Cortex of kidney (tissue), 1 donor: ENCODE measurements around the gene ILKAP.

ENCODE experiments used
- DNase-seq: peaks from one replicate; lab custom pipeline; 2025; lab: John Stamatoyannopoulos, UW

Gene ILKAP

GRCh38 chr2:238166391-238167343 is 36.8 kb downstream of the ILKAP start:
- no peak for DNase-seq

GRCh38 chr2:238165288-238165921 is 38.1 kb downstream of the ILKAP start:
- DNase-seq: no peak

GRCh38 chr2:238164906-238165287 is 38.6 kb downstream of the ILKAP start:
- no peak for DNase-seq

- DNase-seq: no peak
These were observed 39.9 kb downstream of the ILKAP start for GRCh38 chr2:238163481-238164198.

- no peak for DNase-seq
These were observed 40.6 kb downstream of the ILKAP start for GRCh38 chr2:238162846-238163441.

- DNase-seq: no peak
These were observed 41.1 kb downstream of the ILKAP start for GRCh38 chr2:238162251-238162845.

- DNase-seq: no peak
These were observed 42.0 kb downstream of the ILKAP start for GRCh38 chr2:238161291-238162051.

- no peak for DNase-seq
These were observed 43.0 kb downstream of the ILKAP start for GRCh38 chr2:238160206-238161129.

- DNase-seq: no peak
These were observed 43.8 kb downstream of the ILKAP start for GRCh38 chr2:238159661-238160205.

- DNase-seq: no peak
These were observed 44.4 kb downstream of the ILKAP start for GRCh38 chr2:238159071-238159539.

- no peak for DNase-seq
These were observed 44.9 kb downstream of the ILKAP start, which contains the start of gene ERFE for GRCh38 chr2:238158509-238159070. Gene ERFE (plus strand): TSS chr2:238158970. CDS start chr2:238159008, 38 bp downstream.

GRCh38 chr2:238158018-238158508 is 45.4 kb downstream of the ILKAP start:
- DNase-seq: no peak

- no peak for DNase-seq
These were observed 45.9 kb downstream of the ILKAP start for GRCh38 chr2:238157506-238158017.

GRCh38 chr2:238155761-238156694 is 47.5 kb downstream of the ILKAP start:
- no peak for DNase-seq

GRCh38 chr2:238155051-238155760 is 48.3 kb downstream of the ILKAP start:
- no peak for DNase-seq

GRCh38 chr2:238154570-238154969 is 48.9 kb downstream of the ILKAP start:
- no peak for DNase-seq
